ENCODE data around the gene TEX11.
"Not testable (repeated sequence)": the region's sequence is repeated elsewhere in the genome, so short reads cannot be mapped to it uniquely, and the experiment has no call there.

TEX11 gene

GRCh38 chrX:70754169-70754848, 154.2 kb downstream of the TEX11 start:
- no peak for DNase-seq

- DNase-seq, result not testable (repeated sequence)
These were observed 174.7 kb downstream of the TEX11 start for GRCh38 chrX:70733774-70734173.

GRCh38 chrX:70727961-70728360, 180.6 kb downstream of the TEX11 start:
- DNase-seq, result not testable (repeated sequence)

GRCh38 chrX:70720721-70721120, 187.8 kb downstream of the TEX11 start:
- DNase-seq, result no peak

- DNase-seq, result not testable (repeated sequence)
These were observed 197.2 kb downstream of the TEX11 start for GRCh38 chrX:70711336-70711735.

GRCh38 chrX:70694339-70695122, 214.0 kb downstream of the TEX11 start:
- no peak for DNase-seq

- DNase-seq, result not testable (repeated sequence)
These were observed 229.1 kb downstream of the TEX11 start for GRCh38 chrX:70679455-70679854.

- no peak for DNase-seq
These were observed 233.2 kb downstream of the TEX11 start for GRCh38 chrX:70675284-70675683.

GRCh38 chrX:70672326-70672725, 236.2 kb downstream of the TEX11 start:
- DNase-seq, result no peak

GRCh38 chrX:70669120-70669519, 239.4 kb downstream of the TEX11 start:
- no peak for DNase-seq

- peak; percentile 24 for DNase-seq
These were observed 243.8 kb downstream of the TEX11 start for GRCh38 chrX:70664726-70665125.

GRCh38 chrX:70661124-70661523, 247.4 kb downstream of the TEX11 start:
- not testable (repeated sequence) for DNase-seq

GRCh38 chrX:70657546-70657945, 251.0 kb downstream of the TEX11 start:
- not testable (repeated sequence) for DNase-seq

- DNase-seq, result no peak
These were observed 252.2 kb downstream of the TEX11 start for GRCh38 chrX:70656304-70656703.

GRCh38 chrX:70647910-70648309, 260.6 kb downstream of the TEX11 start:
- DNase-seq, result not testable (repeated sequence)

- DNase-seq, result no peak
These were observed 272.3 kb downstream of the TEX11 start for GRCh38 chrX:70636218-70636617.

GRCh38 chrX:70635669-70636068, 272.8 kb downstream of the TEX11 start:
- no peak for DNase-seq

- DNase-seq, result no peak
These were observed 273.3 kb downstream of the TEX11 start for GRCh38 chrX:70635227-70635626.

- DNase-seq, result no peak
These were observed 286.8 kb downstream of the TEX11 start for GRCh38 chrX:70621743-70622142.

GRCh38 chrX:70618467-70618866, 290.0 kb downstream of the TEX11 start:
- DNase-seq, result no peak

GRCh38 chrX:70613295-70613694, 295.2 kb downstream of the TEX11 start:
- DNase-seq, result no peak

GRCh38 chrX:70605352-70605751, 303.2 kb downstream of the TEX11 start:
- no peak for DNase-seq

GRCh38 chrX:70592091-70592490, 316.4 kb downstream of the TEX11 start:
- DNase-seq, result no peak

GRCh38 chrX:70587158-70587557, 321.4 kb downstream of the TEX11 start:
- not testable (repeated sequence) for DNase-seq
